HG02798 (cell line): Measurements from ENCODE around the gene TTF1.

Experiments used
- ATAC-seq: cut with Tn5 transposase; IDR thresholded peaks from one replicate; pipeline ENCODE4 v1.9.1; 2021; ENCODE audit warnings: mild to moderate bottlenecking; ENCODE audit not compliant: unreplicated experiment, poor library complexity

Gene TTF1

DNA sequence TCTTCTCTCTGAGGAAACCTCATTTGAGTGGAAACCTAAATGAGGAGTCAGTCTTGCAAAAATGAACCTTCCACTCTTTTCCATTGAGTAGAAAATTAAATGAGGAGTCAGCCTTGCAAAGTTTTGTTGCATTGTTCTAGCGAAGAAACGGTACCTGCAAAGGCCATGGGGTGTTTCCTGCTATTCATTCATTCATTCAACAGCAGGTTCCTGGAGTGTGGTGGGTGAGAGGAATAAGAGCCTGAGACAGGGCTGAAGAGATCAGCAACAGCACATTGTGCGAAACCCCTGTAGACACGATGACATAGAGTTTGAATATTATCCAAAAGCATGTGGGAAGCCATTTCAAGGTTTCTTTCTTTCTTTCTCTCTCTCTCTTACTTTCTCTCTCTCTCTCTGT, 37.2 kb downstream of the TTF1 start:
- no peak for ATAC-seq

DNA sequence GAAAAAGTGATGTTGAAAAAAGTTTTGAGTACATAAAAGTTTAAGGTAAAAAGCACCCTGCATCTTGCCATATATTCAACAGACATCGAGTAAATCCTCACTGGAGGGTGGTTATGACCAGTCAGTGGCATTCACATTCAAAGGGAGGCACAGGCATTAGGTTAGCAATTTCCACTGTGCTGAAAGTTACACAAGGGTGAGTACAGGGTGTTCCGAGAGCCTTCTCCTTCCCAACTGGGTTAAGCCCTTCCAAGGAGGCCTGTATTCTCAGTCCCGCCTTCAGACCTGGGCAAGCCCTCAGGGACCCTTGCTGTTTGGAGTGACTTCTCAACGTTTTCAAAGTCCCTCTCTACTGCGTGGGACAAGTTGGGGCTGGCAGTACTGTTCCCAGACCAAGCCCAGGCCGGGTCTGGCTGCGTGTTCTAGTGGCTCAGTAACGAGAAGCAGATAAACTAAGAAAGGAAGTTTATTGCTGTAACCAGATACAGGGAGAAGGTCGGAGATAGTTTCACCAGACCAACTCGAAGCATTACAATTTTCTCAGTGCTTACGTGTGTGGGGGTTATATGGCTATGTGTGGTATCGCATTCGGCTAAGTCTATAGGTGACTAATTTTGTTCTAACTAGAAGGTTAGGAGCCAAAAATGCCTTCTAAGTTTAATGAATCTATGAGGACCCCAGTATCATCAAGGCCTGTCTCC, 38.9 kb downstream of the TTF1 start:
- ATAC-seq, result no peak

- no peak for ATAC-seq
Observed at GRCh38 chr9:132366481-132366880, 40.2 kb downstream of the TTF1 start.

GRCh38 chr9:132365986-132366385, 40.7 kb downstream of the TTF1 start:
- ATAC-seq, result no peak

DNA sequence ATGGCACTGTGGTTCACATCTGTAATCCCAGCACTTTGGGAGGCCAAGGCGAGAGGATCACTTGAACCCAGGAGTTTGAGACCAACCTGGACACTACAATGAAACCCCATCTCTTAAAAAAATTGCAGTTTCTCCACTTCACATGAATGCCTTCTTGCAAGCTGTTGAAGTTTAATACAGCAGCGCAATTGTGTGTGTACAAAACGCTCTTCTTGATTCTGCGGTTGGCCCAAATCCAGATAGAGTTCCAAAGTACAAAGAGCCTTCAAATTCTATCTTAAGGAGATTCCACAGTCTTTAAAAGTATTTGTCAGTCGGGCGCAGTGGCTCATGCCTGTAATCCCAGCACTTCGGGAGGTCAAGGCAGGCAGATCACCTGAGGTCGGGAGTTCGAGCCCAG, 42.6 kb downstream of the TTF1 start:
- ATAC-seq, result no peak

DNA sequence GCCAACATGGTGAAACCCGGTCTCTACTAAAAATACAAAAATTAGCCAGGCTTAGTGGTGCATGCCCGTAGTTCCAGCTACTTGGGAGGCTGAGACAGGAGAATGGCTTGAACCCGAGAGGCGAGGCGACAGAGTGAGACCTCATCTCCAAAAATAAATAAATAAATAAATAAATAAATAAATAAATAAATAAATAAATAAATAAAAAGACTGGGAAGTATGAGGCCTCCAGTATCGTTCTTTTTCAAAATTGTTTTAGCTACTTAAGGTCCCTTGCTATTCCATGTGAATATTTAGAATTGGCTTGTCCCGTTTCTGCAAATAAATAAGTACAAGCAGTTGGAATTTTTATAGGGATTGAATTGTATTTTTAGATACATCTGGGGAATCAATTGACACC, 48.9 kb downstream of the TTF1 start:
- no peak for ATAC-seq

- no peak for ATAC-seq
Observed at GRCh38 chr9:132356324-132356924, 50.2 kb downstream of the TTF1 start.

GRCh38 chr9:132354637-132355355, 51.8 kb downstream of the TTF1 start, which contains the start of gene SETX:
TSS of gene SETX (minus strand) at chr9:132354986. CDS start at chr9:132349428, 5,558 bp downstream.
- peak; percentile 92 for ATAC-seq

DNA sequence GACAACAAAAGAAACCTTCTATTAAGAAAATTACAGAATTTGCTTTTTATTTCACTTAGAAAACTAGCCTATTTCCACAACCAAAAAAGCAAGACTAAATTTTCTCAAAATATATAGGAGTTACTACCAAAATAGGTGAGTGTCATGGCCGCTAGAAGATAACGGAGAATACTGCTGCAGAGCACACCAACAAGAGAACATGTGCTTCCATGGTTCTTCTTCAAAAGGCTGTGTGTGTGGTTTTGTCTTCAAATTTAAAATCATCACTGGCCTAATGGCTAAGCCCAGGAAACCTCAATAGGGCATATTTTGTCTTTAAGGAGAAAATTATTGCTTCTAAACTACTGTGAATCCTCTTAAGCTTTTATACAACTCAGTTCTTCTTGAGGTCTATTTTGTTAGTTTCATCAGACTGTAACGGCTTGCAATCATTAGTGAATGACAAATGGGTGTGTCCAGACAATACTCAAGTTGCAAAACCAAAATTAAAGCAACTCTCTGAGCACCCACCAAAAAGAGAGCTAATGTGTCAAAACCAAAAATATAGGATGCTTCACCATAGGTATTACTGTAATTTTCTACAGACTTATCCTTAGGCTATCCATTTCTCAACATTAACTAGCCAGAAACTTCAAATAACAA, 55.1 kb downstream of the TTF1 start:
- no peak for ATAC-seq

GRCh38 chr9:132350861-132351315, 55.8 kb downstream of the TTF1 start:
- ATAC-seq, result no peak

DNA sequence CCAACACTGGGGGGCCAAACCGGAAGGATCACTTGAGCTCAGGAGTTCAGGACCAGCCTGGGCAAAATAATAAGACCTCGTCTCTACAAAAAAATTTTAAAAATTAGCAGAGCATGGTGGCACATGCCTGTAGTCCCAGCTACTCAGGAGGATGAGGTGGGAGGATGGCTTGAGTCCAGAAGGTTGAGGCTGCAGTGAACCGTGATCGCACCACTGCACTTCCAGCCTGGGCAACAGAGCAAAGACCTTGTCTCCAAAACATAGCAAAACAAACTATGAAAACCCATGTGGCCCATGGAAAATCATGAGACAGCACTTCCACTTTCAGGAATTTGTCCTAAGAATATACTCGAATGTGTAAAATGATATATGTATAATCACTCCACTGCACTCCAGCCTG, 58.0 kb downstream of the TTF1 start:
- ATAC-seq, result no peak

DNA sequence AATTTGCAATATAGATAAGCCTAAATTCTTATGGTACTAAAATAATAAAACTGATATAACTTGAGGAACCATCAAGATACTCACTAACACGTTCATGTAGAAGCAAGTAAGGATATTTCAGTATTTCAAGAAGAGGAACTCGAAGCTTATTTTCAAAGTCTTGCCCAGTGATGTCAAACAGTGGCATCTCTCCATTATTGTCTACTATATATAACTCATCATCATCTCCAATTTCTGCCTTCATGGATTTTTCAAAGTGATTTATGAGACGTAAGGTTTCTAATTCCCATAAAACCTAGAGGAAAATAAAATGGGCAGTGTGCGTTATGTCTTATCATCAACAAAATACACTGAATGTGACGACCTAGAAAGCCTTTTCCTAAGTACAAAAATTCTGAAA, 60.5 kb downstream of the TTF1 start:
- no peak for ATAC-seq

- ATAC-seq, result no peak
Observed at GRCh38 chr9:132341177-132341840, 65.3 kb downstream of the TTF1 start.

GRCh38 chr9:132334364-132334763, 72.3 kb downstream of the TTF1 start:
- ATAC-seq, result no peak

DNA sequence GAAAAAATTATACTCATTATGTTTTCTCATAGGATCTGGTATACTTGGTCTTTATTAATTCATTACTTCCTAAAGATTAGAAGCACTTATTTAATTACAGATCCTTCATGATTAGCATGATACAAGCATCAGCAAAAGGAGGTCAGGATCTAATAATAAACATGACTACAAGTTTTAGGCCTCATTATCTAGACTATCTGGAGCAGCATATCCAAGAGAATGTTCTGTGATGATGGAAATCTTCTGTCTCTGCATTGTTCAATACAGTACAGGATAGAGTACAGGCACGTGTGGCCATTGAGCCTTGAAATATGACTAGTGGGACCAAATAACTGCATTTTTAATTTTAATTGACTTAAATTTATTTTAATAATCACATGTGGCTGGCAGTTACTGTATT, 73.1 kb downstream of the TTF1 start:
- ATAC-seq, result no peak

GRCh38 chr9:132328580-132328979, 78.1 kb downstream of the TTF1 start:
- no peak for ATAC-seq

- no peak for ATAC-seq
Observed at GRCh38 chr9:132327537-132327936, 79.1 kb downstream of the TTF1 start.
